ENCODE data around the gene SPINT1. TPM values are rescaled to one million over a fixed set of nuclear protein-coding genes. Genes with fewer than 3 reads are reported as not detected.

The SPINT1 gene
- polyA plus RNA-seq, 4 donors, result 61.5 to 79.5 (median 71.2) TPM

DNA sequence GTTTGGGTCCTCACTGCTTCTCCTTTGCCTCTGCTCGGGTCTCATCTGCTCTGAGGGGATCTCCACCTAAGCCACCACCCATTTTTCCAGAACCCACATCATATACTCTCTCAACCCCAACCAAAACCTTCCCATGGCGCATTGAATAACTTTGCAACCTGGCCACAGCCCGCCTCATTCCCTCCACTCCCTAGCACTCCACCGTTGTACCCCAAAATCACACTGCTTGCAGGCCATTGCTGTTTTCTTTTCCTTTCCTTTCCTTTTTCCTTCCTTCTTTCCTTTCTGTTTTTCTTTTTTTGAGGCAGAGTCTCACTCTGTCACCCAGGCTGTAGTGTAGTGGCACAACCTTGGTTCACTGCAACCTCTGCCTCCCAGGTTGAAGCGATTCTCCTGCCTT lies 47.3 kb downstream of the SPINT1 start:
- no peak for DNase-seq (ENCODE audit: low read depth in 4 of 4, low spot score in 3 of 4)

- DNase-seq (ENCODE audit: low read depth in 4 of 4, low spot score in 3 of 4), result no peak
These were observed 48.1 kb downstream of the SPINT1 start for GRCh38 chr15:40891810-40892446.

GRCh38 chr15:40892447-40893012 lies 48.7 kb downstream of the SPINT1 start:
- no peak for DNase-seq (ENCODE audit: low read depth in 4 of 4, low spot score in 3 of 4)

- DNase-seq (ENCODE audit: low read depth in 4 of 4, low spot score in 3 of 4), result no peak
These were observed 49.3 kb downstream of the SPINT1 start for GRCh38 chr15:40893019-40893670.

- peak; percentile 94 to 99 (median 96) for DNase-seq (ENCODE audit: low read depth in 4 of 4, low spot score in 3 of 4)
These were observed 50.2 kb downstream of the SPINT1 start, which contains the start of gene VPS18 for GRCh38 chr15:40893733-40894680. TSS of gene VPS18 (plus strand) at chr15:40894450. CDS start at chr15:40894769, 319 bp downstream.

DNA sequence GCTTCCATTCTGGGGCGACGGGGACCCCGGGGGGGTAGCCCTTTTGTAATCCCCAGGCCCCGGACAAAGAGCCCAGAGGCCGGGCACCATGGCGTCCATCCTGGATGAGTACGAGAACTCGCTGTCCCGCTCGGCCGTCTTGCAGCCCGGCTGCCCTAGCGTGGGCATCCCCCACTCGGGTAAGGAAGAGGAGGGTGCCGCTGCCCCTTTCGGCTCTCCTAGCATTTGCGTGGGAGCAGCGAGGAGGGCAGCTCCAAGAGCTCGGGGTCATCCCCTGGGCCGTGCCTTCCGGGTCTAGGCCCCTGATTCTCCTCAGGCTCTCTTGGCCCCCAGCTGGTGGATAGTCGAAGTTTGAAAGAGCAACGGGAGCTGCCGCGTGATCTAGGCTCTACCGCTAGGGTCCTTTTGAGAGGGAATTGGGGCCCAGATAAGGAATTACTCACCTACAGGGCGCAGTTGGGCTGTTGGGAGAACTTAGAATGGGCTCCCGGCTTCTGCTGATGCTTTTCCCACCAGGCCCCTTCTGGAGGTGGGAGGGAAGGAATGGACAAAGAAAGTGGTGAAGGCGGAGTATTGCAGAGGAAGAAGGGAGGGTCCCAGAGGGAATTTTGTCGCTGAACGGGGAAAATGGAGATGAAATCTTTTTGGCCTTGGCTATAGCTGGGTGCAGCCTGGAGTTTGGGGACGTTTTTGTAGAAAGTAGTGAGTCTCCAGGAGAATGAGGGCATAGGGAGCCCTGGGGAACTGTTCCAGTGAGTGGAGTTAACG lies 51.0 kb downstream of the SPINT1 start:
- DNase-seq (ENCODE audit: low read depth in 4 of 4, low spot score in 3 of 4), result no peak

- no peak for DNase-seq (ENCODE audit: low read depth in 4 of 4, low spot score in 3 of 4)
These were observed 55.8 kb downstream of the SPINT1 start for GRCh38 chr15:40899536-40900207.

DNA sequence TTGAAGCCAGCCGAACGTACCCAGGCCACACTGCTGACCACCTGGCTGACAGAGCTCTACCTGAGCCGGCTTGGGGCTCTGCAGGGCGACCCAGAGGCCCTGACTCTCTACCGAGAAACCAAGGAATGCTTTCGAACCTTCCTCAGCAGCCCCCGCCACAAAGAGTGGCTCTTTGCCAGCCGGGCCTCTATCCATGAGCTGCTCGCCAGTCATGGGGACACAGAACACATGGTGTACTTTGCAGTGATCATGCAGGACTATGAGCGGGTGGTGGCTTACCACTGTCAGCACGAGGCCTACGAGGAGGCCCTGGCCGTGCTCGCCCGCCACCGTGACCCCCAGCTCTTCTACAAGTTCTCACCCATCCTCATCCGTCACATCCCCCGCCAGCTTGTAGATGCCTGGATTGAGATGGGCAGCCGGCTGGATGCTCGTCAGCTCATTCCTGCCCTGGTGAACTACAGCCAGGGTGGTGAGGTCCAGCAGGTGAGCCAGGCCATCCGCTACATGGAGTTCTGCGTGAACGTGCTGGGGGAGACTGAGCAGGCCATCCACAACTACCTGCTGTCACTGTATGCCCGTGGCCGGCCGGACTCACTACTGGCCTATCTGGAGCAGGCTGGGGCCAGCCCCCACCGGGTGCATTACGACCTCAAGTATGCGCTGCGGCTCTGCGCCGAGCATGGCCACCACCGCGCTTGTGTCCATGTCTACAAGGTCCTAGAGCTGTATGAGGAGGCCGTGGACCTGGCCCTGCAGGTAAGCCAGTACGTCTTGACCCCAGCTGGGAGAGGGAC lies 56.6 kb downstream of the SPINT1 start:
- no peak for DNase-seq (ENCODE audit: low read depth in 4 of 4, low spot score in 3 of 4)

DNA sequence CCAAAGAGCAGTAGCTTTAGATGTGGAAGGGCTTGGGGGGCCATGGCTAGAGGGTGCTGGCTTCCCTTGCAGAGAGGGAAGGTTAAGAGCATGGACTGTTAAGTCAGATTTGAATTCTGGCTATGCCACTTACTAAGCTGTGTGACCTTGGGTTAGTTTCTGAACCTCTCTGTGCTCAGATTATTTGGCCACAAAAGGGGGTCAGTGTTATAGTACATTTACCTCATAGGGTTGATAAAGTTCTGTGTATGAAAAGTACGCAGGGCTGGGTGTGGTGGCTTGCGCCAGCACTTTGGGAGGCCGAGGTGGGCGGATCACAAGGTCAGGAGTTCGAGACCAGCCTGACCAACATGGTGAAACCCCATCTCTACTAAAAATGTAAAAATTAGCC lies 57.2 kb downstream of the SPINT1 start:
- DNase-seq (ENCODE audit: low read depth in 4 of 4, low spot score in 3 of 4), result no peak

GRCh38 chr15:40902605-40903561 lies 59.0 kb downstream of the SPINT1 start:
- no peak for DNase-seq (ENCODE audit: low read depth in 4 of 4, low spot score in 3 of 4)

GRCh38 chr15:40904552-40905201 lies 60.8 kb downstream of the SPINT1 start:
- no peak for DNase-seq (ENCODE audit: low read depth in 4 of 4, low spot score in 3 of 4)

DNA sequence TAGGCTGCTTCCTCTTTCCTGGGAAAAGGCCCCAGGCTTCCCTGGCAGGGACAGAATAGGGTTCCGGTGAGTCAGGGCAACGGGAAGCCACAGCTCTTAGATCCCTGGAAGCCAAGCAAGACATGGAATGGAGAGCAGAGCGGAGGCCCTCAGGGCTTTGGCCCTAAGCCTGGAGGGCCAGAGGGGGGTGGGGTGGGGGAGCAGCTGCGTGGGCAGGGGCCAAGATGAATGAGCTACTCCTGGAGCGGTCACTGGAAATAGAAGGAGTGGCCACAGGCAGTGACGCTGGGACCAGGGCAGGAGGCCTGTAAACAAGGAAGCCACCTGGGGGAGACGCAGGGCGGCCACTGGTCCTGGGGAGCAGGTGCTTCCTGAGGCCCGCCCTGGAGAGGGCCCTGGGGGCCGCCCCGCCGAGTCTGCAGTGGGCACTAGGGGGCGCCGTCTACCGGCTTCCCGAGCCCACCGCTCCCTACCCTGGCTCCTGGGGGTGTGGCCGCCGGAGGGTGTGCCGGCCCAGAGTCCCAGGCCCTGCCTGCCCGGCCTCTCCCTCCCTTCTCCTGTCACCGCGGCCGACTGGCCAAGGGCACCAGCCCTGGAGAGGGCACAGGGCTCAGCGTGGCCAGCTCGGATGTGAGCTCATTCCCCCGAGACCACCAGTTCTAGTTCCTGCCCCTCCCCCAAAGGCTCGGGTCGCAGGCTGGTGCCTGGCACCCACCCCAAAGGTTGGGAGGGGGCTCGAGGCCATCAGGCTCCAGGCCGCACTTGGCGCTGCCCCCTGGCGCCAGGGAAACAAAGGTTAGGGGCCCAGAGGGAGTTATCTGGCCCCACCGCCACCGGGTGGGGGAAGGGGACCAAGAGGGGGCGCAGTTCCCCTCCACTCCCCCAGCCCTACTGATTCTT lies 62.5 kb downstream of the SPINT1 start:
- DNase-seq (ENCODE audit: low read depth in 4 of 4, low spot score in 3 of 4), result no peak

DNA sequence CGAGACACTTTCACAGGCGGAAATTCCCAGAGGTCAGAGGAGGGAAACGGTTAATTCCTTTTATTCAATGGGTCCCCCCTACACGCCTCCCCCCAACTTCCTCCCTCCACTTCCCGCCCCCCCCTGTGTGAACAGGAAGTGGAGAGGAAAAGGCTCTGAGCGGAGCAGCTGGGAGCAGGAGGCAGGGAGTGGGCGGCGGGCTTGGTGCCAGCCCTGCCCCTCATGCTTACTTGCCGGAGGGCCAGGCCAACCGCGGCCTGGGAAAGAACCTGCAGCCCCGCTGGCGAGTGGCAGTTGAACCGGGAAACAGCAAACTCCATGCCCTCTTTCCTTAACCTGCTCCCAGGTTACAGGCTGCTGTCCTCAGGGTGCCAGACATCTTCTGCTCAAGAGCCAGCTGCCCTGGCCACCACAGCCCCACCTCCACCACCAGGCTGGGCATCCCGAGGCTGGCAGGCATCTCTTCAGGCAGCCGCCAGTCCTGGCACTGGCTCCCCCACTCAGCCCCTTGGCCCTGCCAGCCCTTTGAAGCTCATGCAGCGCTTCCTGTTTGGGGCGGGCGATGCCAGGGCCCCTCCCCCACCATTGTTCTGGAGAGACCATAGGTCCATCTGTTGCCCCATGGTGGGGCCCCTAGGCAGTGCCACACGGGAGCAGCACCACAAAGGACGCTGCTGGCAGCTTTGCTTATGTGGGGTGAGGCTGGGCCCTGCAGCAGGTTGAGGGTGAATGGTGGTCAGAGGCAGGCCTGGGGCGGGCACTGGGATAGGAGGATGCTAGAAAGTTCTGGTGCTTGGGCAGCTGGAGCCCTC lies 63.3 kb downstream of the SPINT1 start:
- no peak for DNase-seq (ENCODE audit: low read depth in 4 of 4, low spot score in 3 of 4)

Data from right renal pelvis (tissue), 4 donors.